SK-N-SH treated with all-trans-retinoic acid at 6 μM for 48 hours (cell line): ENCODE results near the gene PAAF1.

ENCODE experiments used
- ATAC-seq: fragments of 200-7000 bp; cut with Tn5 transposase; 3 replicates; pipeline ENCODE4 v1.9.1; 2020; ENCODE audit warnings: mild to moderate bottlenecking, moderate library complexity
- ARNTL ChIP-seq: fragments of 450-650 bp; formaldehyde crosslinking; IDR thresholded peaks from 2 replicates; pipeline ENCODE4 v1.5.0; 2020; ENCODE audit warnings: low read depth, mild to moderate bottlenecking, moderate library complexity, borderline replicate concordance
- BACH2 ChIP-seq: fragments of 250-450 bp; sonication (Bioruptor Pico); IDR thresholded peaks from 2 replicates; pipeline ENCODE4 v1.9.0; 2021; ENCODE audit warnings: mild to moderate bottlenecking, borderline replicate concordance
- CSDC2 ChIP-seq: fragments of 250-450 bp; sonication (Bioruptor Pico); IDR thresholded peaks from 2 replicates; pipeline ENCODE4 v1.5.0; 2020; ENCODE audit warnings: mild to moderate bottlenecking, moderate library complexity
- ESRRG ChIP-seq: fragments of 250-450 bp; sonication (Bioruptor Pico); IDR thresholded peaks from 2 replicates; pipeline ENCODE4 v1.6.1; 2021; ENCODE audit warnings: mild to moderate bottlenecking
- GLIS3 ChIP-seq: fragments of 250-450 bp; sonication (Bioruptor Pico); IDR thresholded peaks from 2 replicates; pipeline ENCODE4 v1.5.0; 2020; ENCODE audit warnings: mild to moderate bottlenecking, moderate library complexity
- ISL1 ChIP-seq: fragments of 250-450 bp; sonication (Bioruptor Pico); IDR thresholded peaks from 2 replicates; pipeline ENCODE4 v2.1.2; 2022; ENCODE audit warnings: mild to moderate bottlenecking, moderate library complexity
- OSR1 ChIP-seq: fragments of 250-450 bp; sonication (Bioruptor Pico); IDR thresholded peaks from 2 replicates; pipeline ENCODE4 v1.8.0; 2022; ENCODE audit warnings: moderate library complexity, mild to moderate bottlenecking, inconsistent platforms
- PPARA ChIP-seq: fragments of 250-450 bp; sonication (Bioruptor Pico); IDR thresholded peaks from 2 replicates; pipeline ENCODE4 v1.5.0; 2020; ENCODE audit warnings: mild to moderate bottlenecking, borderline replicate concordance
- RARB ChIP-seq: fragments of 250-450 bp; sonication (Bioruptor Pico); IDR thresholded peaks from 2 replicates; pipeline ENCODE4 v1.8.0; 2021; ENCODE audit warnings: mild to moderate bottlenecking, moderate library complexity
- SNAI2 ChIP-seq: fragments of 250-450 bp; sonication (Bioruptor Pico); IDR thresholded peaks from 2 replicates; pipeline ENCODE4 v1.5.0; 2020; ENCODE audit warnings: mild to moderate bottlenecking, moderate library complexity
- TCF4 ChIP-seq: fragments of 250-450 bp; sonication (Bioruptor Pico); IDR thresholded peaks from 2 replicates; pipeline ENCODE4 v1.8.0; 2021; ENCODE audit warnings: mild to moderate bottlenecking, moderate library complexity, borderline replicate concordance
- TOX ChIP-seq: fragments of 250-450 bp; sonication (Bioruptor Pico); IDR thresholded peaks from 2 replicates; pipeline ENCODE4 v1.8.0; 2021; ENCODE audit warnings: mild to moderate bottlenecking, moderate library complexity, borderline replicate concordance
- ZC3H10 ChIP-seq: fragments of 250-450 bp; sonication (Bioruptor Pico); IDR thresholded peaks from 2 replicates; pipeline ENCODE4 v1.5.1; 2021; ENCODE audit warnings: mild to moderate bottlenecking, moderate library complexity
- ZFP3 ChIP-seq: fragments of 250-450 bp; sonication (Bioruptor Pico); IDR thresholded peaks from 2 replicates; pipeline ENCODE4 v1.5.0; 2020; ENCODE audit warnings: mild to moderate bottlenecking, moderate library complexity
- ZFP30 ChIP-seq: fragments of 450-650 bp; formaldehyde crosslinking; IDR thresholded peaks from 2 replicates; pipeline ENCODE4 v1.5.0; 2022; ENCODE audit warnings: mild to moderate bottlenecking, moderate library complexity
- ZNF565 ChIP-seq: fragments of 450-650 bp; formaldehyde crosslinking; conservative IDR thresholded peaks from 2 replicates; pipeline ENCODE4 v1.5.0; 2020; ENCODE audit warnings: low read depth, mild to moderate bottlenecking, moderate library complexity
- ZNF70 ChIP-seq: fragments of 450-650 bp; formaldehyde crosslinking; IDR thresholded peaks from 2 replicates; pipeline ENCODE4 v1.5.0; 2020; ENCODE audit warnings: mild to moderate bottlenecking, moderate library complexity
- ZNF8 ChIP-seq: fragments of 450-650 bp; formaldehyde crosslinking; IDR thresholded peaks from 2 replicates; pipeline ENCODE4 v1.5.0; 2020; ENCODE audit warnings: mild to moderate bottlenecking, moderate library complexity
- TF ChIP-seq, protein P1 (sequence below): fragments of 250-450 bp; sonication (Bioruptor Pico); IDR thresholded peaks from 2 replicates; pipeline ENCODE4 v1.5.1; 2020; ENCODE audit warnings: low read depth, mild to moderate bottlenecking, moderate library complexity
- TF ChIP-seq, protein P2 (sequence below): fragments of 250-450 bp; sonication (Bioruptor Pico); IDR thresholded peaks from 2 replicates; pipeline ENCODE4 v1.5.0; 2020; ENCODE audit warnings: mild to moderate bottlenecking, moderate library complexity
- TF ChIP-seq, protein P3 (sequence below): fragments of 250-450 bp; sonication (Bioruptor Pico); IDR thresholded peaks from 2 replicates; pipeline ENCODE4 v1.5.1; 2021; ENCODE audit warnings: mild to moderate bottlenecking, moderate library complexity
- TF ChIP-seq, protein P4 (sequence below): fragments of 250-450 bp; sonication (Bioruptor Pico); IDR thresholded peaks from 2 replicates; pipeline ENCODE4 v1.8.0; 2021; ENCODE audit warnings: low read depth, mild to moderate bottlenecking, moderate library complexity, borderline replicate concordance

The PAAF1 gene

DNA sequence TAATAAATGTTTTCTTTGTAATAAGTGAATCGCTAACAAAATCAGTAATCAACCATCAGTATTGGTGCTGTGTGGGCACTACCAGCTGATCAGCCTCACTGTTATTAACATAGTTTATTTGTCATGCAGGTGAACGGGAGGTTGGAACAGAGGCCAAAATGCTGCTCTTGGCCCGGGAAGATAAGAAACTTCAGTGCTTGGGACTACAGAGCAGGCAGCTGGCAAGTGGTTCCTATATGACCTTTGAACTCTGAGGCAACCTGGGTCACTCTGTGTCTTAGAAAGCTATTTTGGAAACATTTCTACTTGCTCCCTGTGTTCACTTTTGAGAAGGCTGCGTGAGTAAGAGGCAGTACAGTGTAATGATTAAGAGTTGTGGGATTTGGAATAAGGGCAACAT is 37.5 kb downstream of the PAAF1 start:
- ATAC-seq, result no peak
- TF ChIP-seq ZFP30 (CRISPR knock-in tag) (no peak), ZFP3 (CRISPR knock-in tag) (no peak), RARB (CRISPR knock-in tag) (no peak), CSDC2 (CRISPR knock-in tag) (no peak), ZNF8 (no peak), ARNTL (CRISPR knock-in tag) (no peak), OSR1 (no peak), SNAI2 (CRISPR knock-in tag) (no peak), PPARA (CRISPR knock-in tag) (no peak), ISL1 (CRISPR knock-in tag) (no peak), TOX (CRISPR knock-in tag) (no peak), ZNF565 (CRISPR knock-in tag) (no peak), ESRRG (CRISPR knock-in tag) (no peak), ZC3H10 (CRISPR knock-in tag) (no peak), BACH2 (CRISPR knock-in tag) (no peak)
- TF ChIP-seq, protein P1, sequence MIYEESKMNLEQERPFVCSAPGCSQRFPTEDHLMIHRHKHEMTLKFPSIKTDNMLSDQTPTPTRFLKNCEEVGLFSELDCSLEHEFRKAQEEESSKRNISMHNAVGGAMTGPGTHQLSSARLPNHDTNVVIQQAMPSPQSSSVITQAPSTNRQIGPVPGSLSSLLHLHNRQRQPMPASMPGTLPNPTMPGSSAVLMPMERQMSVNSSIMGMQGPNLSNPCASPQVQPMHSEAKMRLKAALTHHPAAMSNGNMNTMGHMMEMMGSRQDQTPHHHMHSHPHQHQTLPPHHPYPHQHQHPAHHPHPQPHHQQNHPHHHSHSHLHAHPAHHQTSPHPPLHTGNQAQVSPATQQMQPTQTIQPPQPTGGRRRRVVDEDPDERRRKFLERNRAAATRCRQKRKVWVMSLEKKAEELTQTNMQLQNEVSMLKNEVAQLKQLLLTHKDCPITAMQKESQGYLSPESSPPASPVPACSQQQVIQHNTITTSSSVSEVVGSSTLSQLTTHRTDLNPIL (CRISPR knock-in tag), result no peak
- TF ChIP-seq, protein P2, sequence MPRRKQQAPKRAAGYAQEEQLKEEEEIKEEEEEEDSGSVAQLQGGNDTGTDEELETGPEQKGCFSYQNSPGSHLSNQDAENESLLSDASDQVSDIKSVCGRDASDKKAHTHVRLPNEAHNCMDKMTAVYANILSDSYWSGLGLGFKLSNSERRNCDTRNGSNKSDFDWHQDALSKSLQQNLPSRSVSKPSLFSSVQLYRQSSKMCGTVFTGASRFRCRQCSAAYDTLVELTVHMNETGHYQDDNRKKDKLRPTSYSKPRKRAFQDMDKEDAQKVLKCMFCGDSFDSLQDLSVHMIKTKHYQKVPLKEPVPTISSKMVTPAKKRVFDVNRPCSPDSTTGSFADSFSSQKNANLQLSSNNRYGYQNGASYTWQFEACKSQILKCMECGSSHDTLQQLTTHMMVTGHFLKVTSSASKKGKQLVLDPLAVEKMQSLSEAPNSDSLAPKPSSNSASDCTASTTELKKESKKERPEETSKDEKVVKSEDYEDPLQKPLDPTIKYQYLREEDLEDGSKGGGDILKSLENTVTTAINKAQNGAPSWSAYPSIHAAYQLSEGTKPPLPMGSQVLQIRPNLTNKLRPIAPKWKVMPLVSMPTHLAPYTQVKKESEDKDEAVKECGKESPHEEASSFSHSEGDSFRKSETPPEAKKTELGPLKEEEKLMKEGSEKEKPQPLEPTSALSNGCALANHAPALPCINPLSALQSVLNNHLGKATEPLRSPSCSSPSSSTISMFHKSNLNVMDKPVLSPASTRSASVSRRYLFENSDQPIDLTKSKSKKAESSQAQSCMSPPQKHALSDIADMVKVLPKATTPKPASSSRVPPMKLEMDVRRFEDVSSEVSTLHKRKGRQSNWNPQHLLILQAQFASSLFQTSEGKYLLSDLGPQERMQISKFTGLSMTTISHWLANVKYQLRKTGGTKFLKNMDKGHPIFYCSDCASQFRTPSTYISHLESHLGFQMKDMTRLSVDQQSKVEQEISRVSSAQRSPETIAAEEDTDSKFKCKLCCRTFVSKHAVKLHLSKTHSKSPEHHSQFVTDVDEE (CRISPR knock-in tag), result no peak

DNA sequence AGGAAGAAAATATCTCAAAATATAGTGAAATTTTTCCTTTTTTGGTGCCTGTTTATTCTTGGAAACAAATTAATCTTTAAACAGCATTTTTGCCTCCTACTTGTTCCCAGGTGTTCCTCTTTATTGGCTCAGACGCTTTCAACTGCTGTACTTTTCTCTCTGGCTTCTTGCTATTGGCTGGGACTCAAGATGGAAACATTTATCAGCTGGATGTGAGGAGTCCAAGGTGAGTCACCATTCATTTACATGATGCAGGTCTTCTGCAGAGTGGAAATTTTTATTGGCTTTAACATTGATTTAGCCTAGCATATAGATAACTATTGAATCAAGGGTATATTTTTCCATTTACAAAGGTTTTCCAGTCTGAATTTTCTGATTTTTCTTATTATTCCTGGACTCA is 39.6 kb downstream of the PAAF1 start:
- no peak for ATAC-seq
- TF ChIP-seq, protein P3, sequence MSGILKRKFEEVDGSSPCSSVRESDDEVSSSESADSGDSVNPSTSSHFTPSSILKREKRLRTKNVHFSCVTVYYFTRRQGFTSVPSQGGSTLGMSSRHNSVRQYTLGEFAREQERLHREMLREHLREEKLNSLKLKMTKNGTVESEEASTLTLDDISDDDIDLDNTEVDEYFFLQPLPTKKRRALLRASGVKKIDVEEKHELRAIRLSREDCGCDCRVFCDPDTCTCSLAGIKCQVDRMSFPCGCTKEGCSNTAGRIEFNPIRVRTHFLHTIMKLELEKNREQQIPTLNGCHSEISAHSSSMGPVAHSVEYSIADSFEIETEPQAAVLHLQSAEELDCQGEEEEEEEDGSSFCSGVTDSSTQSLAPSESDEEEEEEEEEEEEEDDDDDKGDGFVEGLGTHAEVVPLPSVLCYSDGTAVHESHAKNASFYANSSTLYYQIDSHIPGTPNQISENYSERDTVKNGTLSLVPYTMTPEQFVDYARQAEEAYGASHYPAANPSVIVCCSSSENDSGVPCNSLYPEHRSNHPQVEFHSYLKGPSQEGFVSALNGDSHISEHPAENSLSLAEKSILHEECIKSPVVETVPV (CRISPR knock-in tag), result no peak
- TF ChIP-seq, protein P4, sequence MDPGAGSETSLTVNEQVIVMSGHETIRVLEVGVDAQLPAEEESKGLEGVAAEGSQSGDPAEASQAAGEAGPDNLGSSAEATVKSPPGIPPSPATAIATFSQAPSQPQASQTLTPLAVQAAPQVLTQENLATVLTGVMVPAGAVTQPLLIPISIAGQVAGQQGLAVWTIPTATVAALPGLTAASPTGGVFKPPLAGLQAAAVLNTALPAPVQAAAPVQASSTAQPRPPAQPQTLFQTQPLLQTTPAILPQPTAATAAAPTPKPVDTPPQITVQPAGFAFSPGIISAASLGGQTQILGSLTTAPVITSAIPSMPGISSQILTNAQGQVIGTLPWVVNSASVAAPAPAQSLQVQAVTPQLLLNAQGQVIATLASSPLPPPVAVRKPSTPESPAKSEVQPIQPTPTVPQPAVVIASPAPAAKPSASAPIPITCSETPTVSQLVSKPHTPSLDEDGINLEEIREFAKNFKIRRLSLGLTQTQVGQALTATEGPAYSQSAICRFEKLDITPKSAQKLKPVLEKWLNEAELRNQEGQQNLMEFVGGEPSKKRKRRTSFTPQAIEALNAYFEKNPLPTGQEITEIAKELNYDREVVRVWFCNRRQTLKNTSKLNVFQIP (CRISPR knock-in tag), result no peak
- TF ChIP-seq TOX (CRISPR knock-in tag) (no peak), RARB (CRISPR knock-in tag) (no peak), BACH2 (CRISPR knock-in tag) (no peak), TCF4 (CRISPR knock-in tag) (no peak), CSDC2 (CRISPR knock-in tag) (no peak), SNAI2 (CRISPR knock-in tag) (no peak), ZFP30 (CRISPR knock-in tag) (no peak)
- TF ChIP-seq, protein P2 (CRISPR knock-in tag), result no peak

DNA sequence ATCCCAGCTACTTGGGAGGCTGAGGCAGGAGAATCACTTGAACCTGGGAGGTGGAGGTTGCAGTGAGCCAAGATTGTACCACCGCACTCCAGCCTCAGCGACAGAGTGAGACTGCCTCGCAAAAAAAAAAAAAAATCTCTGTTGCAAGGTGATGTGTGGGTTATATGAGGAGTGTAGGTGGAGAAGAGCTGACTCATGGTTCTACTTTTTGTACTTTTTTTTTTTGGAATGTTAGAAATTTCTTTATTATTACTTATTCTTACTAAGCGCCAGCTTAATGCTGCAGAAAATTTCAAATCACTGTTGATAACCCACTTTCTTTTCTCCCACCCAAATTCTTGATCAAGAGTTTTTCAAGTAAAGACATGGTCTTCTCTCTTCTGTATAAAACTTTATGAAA is 44.4 kb downstream of the PAAF1 start:
- no peak for ATAC-seq
- TF ChIP-seq TCF4 (CRISPR knock-in tag) (no peak), ZFP30 (CRISPR knock-in tag) (no peak), TOX (CRISPR knock-in tag) (no peak), OSR1 (no peak), PPARA (CRISPR knock-in tag) (no peak), ZNF70 (CRISPR knock-in tag) (no peak), ARNTL (CRISPR knock-in tag) (no peak), ZC3H10 (CRISPR knock-in tag) (no peak), ESRRG (CRISPR knock-in tag) (no peak), SNAI2 (CRISPR knock-in tag) (no peak), GLIS3 (no peak)
